SU-DHL-6 (cell line): ENCODE measurements around the gene DAW1.

Experiments used
- H2AFZ ChIP-seq: fragments of 200-600 bp; sonication (generic); 2 replicates; pipeline ENCODE4 v1.6.1; 2014; ENCODE audit warnings: low read depth, mild to moderate bottlenecking, moderate library complexity, mixed read lengths, antibody characterized with exemption, low read length; ENCODE audit not compliant: severe bottlenecking
- H3F3A ChIP-seq: fragments of 200-600 bp; shearing (Covaris generic); 2 replicates; pipeline ENCODE4 v1.6.0; 2016; ENCODE audit warnings: antibody characterized with exemption, mild to moderate bottlenecking; ENCODE audit not compliant: insufficient read depth
- H3K27ac ChIP-seq: fragments of 200-600 bp; sonication (generic); 2 replicates; pipeline ENCODE4 v1.5.1; 2016; ENCODE audit warnings: low read depth, mild to moderate bottlenecking, low read length, moderate library complexity, mixed read lengths
- H3K27me3 ChIP-seq: fragments of 200-600 bp; sonication (generic), shearing (Covaris generic); 2 replicates; pipeline ENCODE4 v1.6.0; 2014; ENCODE audit warnings: mild to moderate bottlenecking, low read length
- H3K36me3 ChIP-seq: fragments of 200-600 bp; sonication (generic); 2 replicates; pipeline ENCODE4 v1.6.1; 2014; ENCODE audit warnings: mild to moderate bottlenecking, low read length, mixed read lengths
- H3K4me2 ChIP-seq: fragments of 300-600, 200-600 bp; shearing (Covaris generic), sonication (generic); 2 replicates; pipeline ENCODE4 v1.6.0; 2014; ENCODE audit warnings: low read length, low read depth, mild to moderate bottlenecking; ENCODE audit not compliant: poor library complexity, severe bottlenecking
- H3K4me3 ChIP-seq: fragments of 200-600 bp; sonication (generic); 2 replicates; pipeline ENCODE4 v1.5.1; 2014; ENCODE audit warnings: antibody characterized with exemption, low read length, mild to moderate bottlenecking, mixed read lengths; ENCODE audit not compliant: insufficient read depth, poor library complexity, severe bottlenecking
- H3K79me2 ChIP-seq: fragments of 200-600 bp; sonication (generic); 2 replicates; pipeline ENCODE4 v1.6.1; 2014; ENCODE audit warnings: mild to moderate bottlenecking, low read length, moderate library complexity; ENCODE audit not compliant: insufficient read depth
- H3K9ac ChIP-seq: fragments of 200-600 bp; sonication (generic); 2 replicates; pipeline ENCODE4 v1.7.0; 2014; ENCODE audit warnings: mild to moderate bottlenecking, low read length
- H3K9me2 ChIP-seq: fragments of 200-600 bp; sonication (generic); replicated peaks from 2 replicates; pipeline ENCODE4 v1.6.1; 2014; ENCODE audit warnings: low read length; ENCODE audit not compliant: insufficient read depth
- H3K9me3 ChIP-seq: fragments of 200-600 bp; sonication (generic); 2 replicates; pipeline ENCODE4 v1.6.1; 2014; ENCODE audit warnings: low read length, mixed read lengths; ENCODE audit not compliant: insufficient read depth
- H4K20me1 ChIP-seq: fragments of 200-600 bp; sonication (generic); 2 replicates; pipeline ENCODE4 v1.6.1; 2014; ENCODE audit warnings: low read depth, mild to moderate bottlenecking, antibody characterized with exemption, low read length, moderate library complexity, mixed read lengths
- CTCF ChIP-seq: fragments of 200-600 bp; sonication (generic); IDR thresholded peaks from one replicate; pipeline ENCODE4 v1.5.1; 2017; ENCODE audit warnings: antibody characterized with exemption, mild to moderate bottlenecking, low read length, moderate library complexity; ENCODE audit not compliant: insufficient read depth, poor library complexity, severe bottlenecking
- EZH2phosphoT487 ChIP-seq: fragments of 200-600 bp; sonication (generic), shearing (Covaris generic); conservative IDR thresholded peaks from 2 replicates; pipeline ENCODE4 v1.6.1; 2018; ENCODE audit warnings: mild to moderate bottlenecking, antibody characterized with exemption, low read length, moderate library complexity, mixed read lengths

Gene DAW1

GRCh38 chr2:227881866-227882517 lies 10.6 kb downstream of the DAW1 start:
- Histone ChIP-seq H2AFZ (no peak overlapping the region), H3K9ac (no peak overlapping the region)

GRCh38 chr2:227884511-227884947 lies 13.1 kb downstream of the DAW1 start:
- no peaks in the 10 kb centered on the region for H3K79me2 ChIP-seq
- TF ChIP-seq CTCF (peak; percentile 85), EZH2phosphoT487 (no peak)
- H3K4me3 ChIP-seq, result no peak overlapping the region
- H3K36me3 ChIP-seq, result no peaks in the 10 kb centered on the region
- H3K9me3 ChIP-seq, result no peaks in the 10 kb centered on the region
- H3K4me2 ChIP-seq, result no peak overlapping the region
- H3K9me2 ChIP-seq, result no peaks in the 10 kb centered on the region
- no peaks in the 10 kb centered on the region for H3F3A ChIP-seq
- H4K20me1 ChIP-seq, result no peaks in the 10 kb centered on the region
- no peak overlapping the region for H2AFZ ChIP-seq
- no peaks in the 10 kb centered on the region for H3K27me3 ChIP-seq
- no peak overlapping the region for H3K27ac ChIP-seq
- H3K9ac ChIP-seq, result no peak overlapping the region

More at GRCh38 chr2:227881866-227882517, 10.6 kb downstream of the DAW1 start:
- TF ChIP-seq CTCF (no peak), EZH2phosphoT487 (no peak)
- Histone ChIP-seq H3K9me3 (no peaks in the 10 kb centered on the region), H3K9me2 (no peaks in the 10 kb centered on the region), H3K4me3 (no peak overlapping the region), H3K27ac (no peak overlapping the region), H3F3A (no peaks in the 10 kb centered on the region), H3K79me2 (no peaks in the 10 kb centered on the region), H3K36me3 (no peaks in the 10 kb centered on the region), H3K4me2 (no peak overlapping the region), H3K27me3 (no peaks in the 10 kb centered on the region), H4K20me1 (no peaks in the 10 kb centered on the region)

GRCh38 chr2:227886149-227886548 lies 14.7 kb downstream of the DAW1 start:
- Histone ChIP-seq H3K4me2 (no peak overlapping the region), H3K9ac (no peak overlapping the region), H3K27me3 (no peaks in the 10 kb centered on the region), H3K4me3 (no peak overlapping the region), H3K36me3 (no peaks in the 10 kb centered on the region), H2AFZ (no peak overlapping the region), H4K20me1 (no peaks in the 10 kb centered on the region), H3F3A (no peaks in the 10 kb centered on the region), H3K79me2 (no peaks in the 10 kb centered on the region), H3K9me3 (no peaks in the 10 kb centered on the region), H3K9me2 (no peaks in the 10 kb centered on the region), H3K27ac (no peak overlapping the region)
- no peak for TF ChIP-seq CTCF
- no peak for TF ChIP-seq EZH2phosphoT487
